AG09319 (cell line): ENCODE data around the gene SLC14A1.
A peak's percentile ranks its signal among the peaks of the same experiment; 100 is the strongest.

ENCODE experiments used
- DNase-seq: peaks from one replicate; pipeline ENCODE4 v3.0.0-alpha.2; 2010; ENCODE audit warnings: low read depth; ENCODE audit errors: extremely low read depth
- TF ChIP-seq, protein P1 (sequence below): IDR thresholded peaks from 2 replicates; pipeline ENCODE4 v1.5.1; 2011; ENCODE audit warnings: low read depth, mild to moderate bottlenecking, inconsistent platforms, low read length, moderate library complexity

The SLC14A1 gene

DNA sequence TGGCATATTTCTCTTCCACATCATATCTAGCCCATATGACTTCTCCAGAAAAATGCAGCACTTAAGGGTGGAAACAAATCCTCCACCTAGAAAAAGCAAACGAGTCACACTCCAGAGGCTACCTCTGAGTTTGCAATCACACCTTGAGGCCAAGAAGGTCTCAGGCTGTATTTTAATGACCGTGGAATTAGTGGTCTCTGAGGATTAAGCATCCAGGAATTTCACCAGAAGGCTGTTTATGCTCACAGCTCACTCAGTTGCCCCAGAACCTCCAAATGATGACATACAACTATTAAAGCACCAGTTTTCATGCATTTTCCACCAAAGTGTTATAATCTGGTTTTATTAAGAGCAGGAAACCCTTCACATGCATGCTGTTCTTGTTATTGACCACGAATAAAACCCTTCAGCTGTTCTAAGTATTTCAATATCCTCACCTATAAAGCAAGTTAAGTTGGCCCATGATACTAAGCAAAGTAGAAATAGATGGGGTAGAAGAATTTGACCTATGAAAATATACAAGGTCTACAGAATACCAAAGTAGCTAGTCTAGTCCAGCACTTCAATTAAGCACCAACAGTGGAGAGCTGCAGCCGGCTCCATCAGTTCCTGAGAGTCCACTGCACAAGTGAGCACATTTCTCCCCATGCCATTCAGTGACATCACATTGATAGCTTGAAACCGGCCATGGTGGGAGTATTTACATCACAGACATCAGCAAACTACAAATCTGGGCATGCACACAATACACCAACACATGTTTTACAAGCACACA is 39.5 kb upstream of the SLC14A1 start:
- TF ChIP-seq, protein P1, sequence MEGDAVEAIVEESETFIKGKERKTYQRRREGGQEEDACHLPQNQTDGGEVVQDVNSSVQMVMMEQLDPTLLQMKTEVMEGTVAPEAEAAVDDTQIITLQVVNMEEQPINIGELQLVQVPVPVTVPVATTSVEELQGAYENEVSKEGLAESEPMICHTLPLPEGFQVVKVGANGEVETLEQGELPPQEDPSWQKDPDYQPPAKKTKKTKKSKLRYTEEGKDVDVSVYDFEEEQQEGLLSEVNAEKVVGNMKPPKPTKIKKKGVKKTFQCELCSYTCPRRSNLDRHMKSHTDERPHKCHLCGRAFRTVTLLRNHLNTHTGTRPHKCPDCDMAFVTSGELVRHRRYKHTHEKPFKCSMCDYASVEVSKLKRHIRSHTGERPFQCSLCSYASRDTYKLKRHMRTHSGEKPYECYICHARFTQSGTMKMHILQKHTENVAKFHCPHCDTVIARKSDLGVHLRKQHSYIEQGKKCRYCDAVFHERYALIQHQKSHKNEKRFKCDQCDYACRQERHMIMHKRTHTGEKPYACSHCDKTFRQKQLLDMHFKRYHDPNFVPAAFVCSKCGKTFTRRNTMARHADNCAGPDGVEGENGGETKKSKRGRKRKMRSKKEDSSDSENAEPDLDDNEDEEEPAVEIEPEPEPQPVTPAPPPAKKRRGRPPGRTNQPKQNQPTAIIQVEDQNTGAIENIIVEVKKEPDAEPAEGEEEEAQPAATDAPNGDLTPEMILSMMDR, result no peak
- no peak for DNase-seq

DNA sequence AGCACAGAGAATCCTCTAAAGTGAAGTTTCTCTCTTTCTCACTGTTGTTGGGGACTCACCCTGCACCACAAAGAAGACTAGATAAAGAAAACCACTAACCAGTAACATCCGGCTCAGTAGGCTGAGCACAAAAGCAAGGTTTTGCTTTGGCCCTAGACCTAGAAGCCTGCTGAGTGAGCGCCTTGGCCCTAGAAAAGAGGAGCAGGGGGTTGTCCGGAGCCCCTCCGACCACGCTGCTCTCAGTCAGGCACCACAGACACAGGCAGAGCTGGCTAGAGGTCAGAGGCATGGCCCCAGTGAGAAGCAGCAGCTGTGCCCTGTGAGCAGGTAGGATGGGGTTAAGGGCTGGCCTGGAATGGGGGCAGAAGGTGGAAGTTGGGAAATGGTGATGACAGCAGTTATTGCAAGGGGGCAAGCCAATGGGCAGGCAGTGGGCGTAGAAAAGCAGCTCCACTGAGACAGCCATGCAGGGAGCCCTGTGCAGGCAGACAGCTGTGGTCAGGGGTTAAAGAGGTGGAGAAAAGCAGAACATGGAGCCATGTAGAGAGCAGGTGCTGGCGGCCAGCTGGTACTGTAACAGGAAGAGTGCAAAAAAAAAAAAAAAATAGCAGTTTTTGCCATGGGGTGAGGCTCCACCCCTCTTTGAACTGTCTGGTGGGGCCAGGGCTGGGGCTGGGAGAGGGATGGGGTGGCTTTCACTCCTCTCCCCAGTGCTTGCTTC is 36.9 kb upstream of the SLC14A1 start:
- TF ChIP-seq, protein P1, result no peak
- DNase-seq, result no peak

DNA sequence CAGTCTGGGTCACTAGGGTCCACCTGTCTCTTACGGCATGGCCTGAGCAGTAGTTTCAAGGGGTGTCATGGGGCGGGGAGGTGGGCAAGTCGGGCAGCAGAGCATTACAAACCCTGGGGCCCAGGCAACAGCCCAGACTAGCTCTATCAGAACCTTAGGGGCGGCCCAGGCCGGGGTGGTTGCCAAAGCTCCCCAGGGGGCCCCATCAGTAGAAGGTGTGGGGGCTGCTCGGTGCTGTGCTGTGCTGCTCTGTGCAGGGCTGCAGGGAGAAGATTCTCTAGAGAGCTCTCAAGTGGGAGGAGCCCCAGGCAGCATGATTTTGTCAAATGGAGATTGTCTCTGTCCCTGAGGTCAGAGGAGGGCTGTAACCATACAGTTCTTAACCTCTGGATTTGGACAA is 36.4 kb upstream of the SLC14A1 start:
- TF ChIP-seq, protein P1, result no peak
- no peak for DNase-seq

DNA sequence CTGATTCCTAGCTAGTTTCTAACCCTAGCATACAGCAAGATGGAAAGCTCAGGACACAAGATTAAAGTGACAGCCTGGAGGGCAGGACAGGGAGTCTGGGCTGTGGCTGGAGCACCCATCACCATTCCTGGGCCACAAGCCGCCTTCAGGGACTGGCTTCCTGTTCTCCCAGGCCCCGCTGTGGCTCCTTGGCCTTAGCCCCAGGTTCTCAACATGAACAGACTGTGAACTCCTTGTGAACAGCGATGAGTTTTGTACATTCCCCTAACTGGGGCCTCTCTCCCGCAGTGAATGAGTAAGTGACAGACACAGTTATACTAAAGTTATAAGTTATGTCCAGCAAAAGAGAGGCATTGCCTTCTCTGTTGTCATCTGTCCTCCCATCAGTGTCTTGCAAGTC is 35.9 kb upstream of the SLC14A1 start:
- DNase-seq, result no peak
- TF ChIP-seq, protein P1, result no peak

DNA sequence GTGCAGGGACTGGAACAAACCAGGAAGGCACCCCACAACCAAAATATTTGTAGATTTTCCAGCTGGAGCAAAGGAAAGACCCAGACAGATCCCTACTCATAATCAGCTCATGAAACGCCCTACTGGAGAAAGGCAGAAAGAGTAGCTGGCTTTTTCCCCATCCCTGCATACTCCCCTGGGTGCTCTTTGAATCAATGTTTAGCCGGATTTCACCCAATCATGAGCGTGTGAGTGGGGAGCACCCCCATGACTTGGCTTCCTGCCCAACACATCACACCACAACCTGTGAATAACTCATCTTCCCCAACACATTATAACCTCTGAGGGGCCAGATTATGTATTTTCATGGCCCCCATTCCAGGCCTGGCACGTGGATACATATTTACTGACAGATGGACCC is 35.1 kb upstream of the SLC14A1 start:
- TF ChIP-seq, protein P1, result no peak
- DNase-seq, result no peak

DNA sequence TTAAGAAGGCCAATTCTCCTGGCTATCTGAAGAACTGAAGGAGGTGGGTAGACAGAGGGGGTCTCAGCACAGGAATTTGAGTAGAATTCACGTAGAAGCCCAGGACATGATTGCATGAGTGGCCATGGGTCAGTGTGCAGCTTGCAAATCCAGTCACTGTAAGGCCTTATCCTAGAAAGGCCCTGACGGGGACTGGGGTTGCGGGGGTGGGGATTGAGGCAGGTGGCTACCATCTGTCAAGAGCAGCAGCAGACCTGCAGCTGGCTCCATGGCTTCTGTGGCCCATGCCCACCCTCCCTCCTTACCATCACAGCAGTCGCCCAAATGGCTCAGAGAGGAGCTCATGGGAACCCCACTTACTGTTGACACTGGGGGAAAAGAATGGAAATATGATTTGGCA is 34.6 kb upstream of the SLC14A1 start:
- no peak for DNase-seq
- TF ChIP-seq, protein P1, result no peak

DNA sequence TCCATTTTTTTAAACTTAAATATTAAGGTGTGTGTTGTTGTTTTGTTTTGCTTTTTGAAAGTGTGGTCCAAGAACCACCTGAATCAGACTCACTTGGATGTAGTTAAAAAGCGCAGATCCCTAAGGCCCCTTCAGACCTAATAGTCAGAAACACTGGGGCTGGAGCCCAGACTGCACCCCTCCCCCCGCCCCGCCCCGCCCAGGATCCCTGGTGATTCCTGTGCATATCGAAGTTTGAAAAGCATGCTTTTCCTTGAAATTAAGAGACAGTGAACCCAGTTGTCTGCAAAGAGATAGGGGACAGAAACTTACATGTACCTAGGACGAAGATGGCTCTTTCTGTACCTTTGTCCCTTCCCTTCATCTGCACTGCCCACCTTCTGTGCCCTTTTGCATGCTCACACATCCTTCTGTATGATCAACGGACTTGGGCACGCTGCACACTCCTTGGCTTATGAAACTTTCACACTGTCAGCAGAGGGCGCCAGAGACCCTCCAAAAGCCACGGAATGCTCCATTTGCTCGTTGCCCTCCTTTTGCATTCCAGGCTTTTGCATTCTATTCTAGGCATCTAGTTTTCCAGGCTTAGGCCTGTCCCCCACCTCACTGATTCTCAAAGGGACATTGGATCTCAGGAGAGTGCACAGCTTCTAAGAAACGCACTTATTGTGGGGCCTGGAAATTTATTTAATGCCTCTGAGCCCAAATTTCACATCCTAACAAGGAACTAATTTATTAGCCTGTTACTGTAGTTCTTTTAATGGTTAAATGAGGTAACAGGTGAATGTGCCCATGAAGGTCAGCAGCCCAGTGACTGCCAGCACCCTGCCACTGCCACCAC is 32.8 kb upstream of the SLC14A1 start:
- peak; percentile 50 for DNase-seq
- TF ChIP-seq, protein P1, result peak; percentile 86
